Lower leg skin (tissue), 4 donors: ENCODE results near the gene GASK1A. TPM values are rescaled to one million over a fixed set of nuclear protein-coding genes. Genes with fewer than 3 reads are reported as not detected.

Experiments
- DNase-seq, 2 donors: peaks; one replicate each; pipeline ENCODE4 v3.0.0-alpha.2; 2019; ENCODE audit warnings: low spot score in 2 of 2
- H3K4me3 ChIP-seq: fragments of 200-600 bp; sonication (generic); 2 replicates; pipeline ENCODE4 v1.5.1; 2017; ENCODE audit warnings: mild to moderate bottlenecking, low read depth; ENCODE audit not compliant: poor library complexity, severe bottlenecking
- POLR2A ChIP-seq, 2 donors: fragments of 450-650 bp; IDR thresholded peaks; one replicate each; pipeline ENCODE4 v1.6.1; 2016 to 2017; ENCODE audit warnings: antibody characterized with exemption in 2 of 2, mild to moderate bottlenecking in 1 of 2, moderate library complexity in 1 of 2
- WGBS, 2 donors: methylation state at CpG; one replicate each; pipeline ENCODE4 v1.1.5; 2018; 5-methylcytosine and 5-hydroxymethylcytosine counted together
- intact Hi-C: fragments of 100-400 bp; cut with DNase I; formaldehyde crosslinking; loops from one replicate; pipeline ENCODE4 v1.15.0; 2023; ENCODE audit warnings: low total_unique reads
- total RNA-seq, 4 donors: library from RNA; depleted of rRNA; stranded (reverse); fragments of >200 nt; gene quantifications; one replicate each; pipeline ENCODE4 v1.1.0, GENCODE V29; 2016
- TF ChIP-seq, protein P1 (sequence below), 3 donors: fragments of 450-650 bp; IDR thresholded peaks; one replicate each; pipeline ENCODE4 v1.5.1; 2016; ENCODE audit warnings: antibody characterized with exemption in 3 of 3, mild to moderate bottlenecking in 3 of 3, moderate library complexity in 2 of 3

Gene GASK1A
- total RNA-seq, 4 donors from 2014 or later = 1.4 to 5.6 (median 3.3) TPM

DNA sequence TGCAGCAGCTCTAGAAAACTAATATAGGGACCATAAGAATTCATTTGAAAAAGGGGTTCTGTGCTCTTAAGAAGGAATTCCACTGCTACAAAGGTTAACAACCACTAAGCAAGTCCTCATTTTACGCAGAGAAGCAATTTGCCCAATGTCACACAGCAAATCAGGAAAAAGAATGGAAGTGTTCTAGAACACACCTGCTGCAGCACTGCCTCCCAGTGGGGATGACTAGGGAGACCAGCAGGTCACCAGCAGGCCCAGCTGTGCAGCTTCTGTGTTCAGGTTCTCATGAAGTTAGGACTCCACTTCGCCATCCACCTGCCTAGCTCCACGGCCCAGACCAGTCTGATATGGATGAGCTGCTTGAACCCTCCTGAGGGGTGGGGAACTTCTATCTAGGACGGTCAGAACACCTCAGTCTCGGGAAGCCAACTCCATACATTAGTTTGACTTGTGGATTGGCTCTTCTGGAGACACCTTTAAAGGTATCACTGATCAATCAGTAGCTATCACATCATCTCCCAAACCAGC is 108.2 kb downstream of the GASK1A start:
- TF ChIP-seq, protein P1, sequence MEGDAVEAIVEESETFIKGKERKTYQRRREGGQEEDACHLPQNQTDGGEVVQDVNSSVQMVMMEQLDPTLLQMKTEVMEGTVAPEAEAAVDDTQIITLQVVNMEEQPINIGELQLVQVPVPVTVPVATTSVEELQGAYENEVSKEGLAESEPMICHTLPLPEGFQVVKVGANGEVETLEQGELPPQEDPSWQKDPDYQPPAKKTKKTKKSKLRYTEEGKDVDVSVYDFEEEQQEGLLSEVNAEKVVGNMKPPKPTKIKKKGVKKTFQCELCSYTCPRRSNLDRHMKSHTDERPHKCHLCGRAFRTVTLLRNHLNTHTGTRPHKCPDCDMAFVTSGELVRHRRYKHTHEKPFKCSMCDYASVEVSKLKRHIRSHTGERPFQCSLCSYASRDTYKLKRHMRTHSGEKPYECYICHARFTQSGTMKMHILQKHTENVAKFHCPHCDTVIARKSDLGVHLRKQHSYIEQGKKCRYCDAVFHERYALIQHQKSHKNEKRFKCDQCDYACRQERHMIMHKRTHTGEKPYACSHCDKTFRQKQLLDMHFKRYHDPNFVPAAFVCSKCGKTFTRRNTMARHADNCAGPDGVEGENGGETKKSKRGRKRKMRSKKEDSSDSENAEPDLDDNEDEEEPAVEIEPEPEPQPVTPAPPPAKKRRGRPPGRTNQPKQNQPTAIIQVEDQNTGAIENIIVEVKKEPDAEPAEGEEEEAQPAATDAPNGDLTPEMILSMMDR (IDR thresholded peaks at IDR 0.05) = no peak
- TF ChIP-seq POLR2A (IDR thresholded peaks at IDR 0.05) = no peak
- WGBS, 2 donors = 94 to 98% methylated on average over 5 of the region's 5 CpGs

DNA sequence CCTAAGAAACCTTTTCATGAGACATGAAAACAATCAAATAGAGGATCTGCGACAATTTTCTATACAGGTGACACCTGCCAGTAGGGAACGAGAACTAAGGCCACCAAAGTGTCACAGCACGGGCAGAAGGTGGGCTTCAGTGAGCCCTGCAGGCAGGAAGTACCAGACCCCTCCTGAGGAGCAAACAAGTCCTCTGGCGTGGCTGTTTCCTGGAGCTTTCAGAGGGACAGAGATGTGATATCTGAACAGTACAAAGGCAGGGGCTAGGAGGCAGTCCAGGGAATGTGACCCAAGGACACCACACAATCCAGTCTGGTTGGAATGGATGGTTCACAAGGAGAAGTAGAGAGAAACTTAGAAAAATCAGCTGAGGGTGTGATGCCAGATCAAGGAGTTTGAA is 110.0 kb downstream of the GASK1A start:
- TF ChIP-seq, protein P1 (IDR thresholded peaks at IDR 0.05) = no peak
- no peak for TF ChIP-seq POLR2A (IDR thresholded peaks at IDR 0.05)
- 97 to 98% methylated on average over 4 of the region's 4 CpGs for WGBS, 2 donors
- H3K4me3 ChIP-seq = no peak overlapping the region
- no peak for DNase-seq
- intact Hi-C loops = no loop called here

More for the DNA sequence above, 108.2 kb downstream of the GASK1A start:
- intact Hi-C loops = no loop called here
- no peak overlapping the region for H3K4me3 ChIP-seq
- no peak for DNase-seq

DNA sequence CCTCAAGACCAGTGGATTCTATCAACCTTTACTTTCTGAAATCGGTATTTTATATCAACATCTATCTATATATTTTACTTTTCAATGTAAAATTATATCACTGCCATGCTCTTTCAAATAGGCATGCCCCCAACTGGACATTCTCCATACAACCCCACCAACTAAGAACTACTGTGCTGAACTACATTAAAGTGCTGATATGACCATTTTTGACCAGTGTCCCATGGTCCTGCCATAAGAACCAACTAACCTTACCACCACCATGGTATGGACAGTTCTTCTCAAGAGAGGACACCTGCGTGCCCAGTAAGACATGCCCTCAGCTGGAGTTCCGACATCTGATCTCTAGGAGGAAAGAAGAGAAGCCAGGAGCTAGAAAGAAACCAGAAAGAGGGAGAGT is 111.1 kb downstream of the GASK1A start:
- intact Hi-C loops = no loop called here
- TF ChIP-seq, protein P1 (IDR thresholded peaks at IDR 0.05) = no peak
- no peak for TF ChIP-seq POLR2A (IDR thresholded peaks at IDR 0.05)
- 94 to 99% methylated on average over 3 of the region's 3 CpGs for WGBS, 2 donors
- no peak for DNase-seq
- H3K4me3 ChIP-seq = no peak overlapping the region

DNA sequence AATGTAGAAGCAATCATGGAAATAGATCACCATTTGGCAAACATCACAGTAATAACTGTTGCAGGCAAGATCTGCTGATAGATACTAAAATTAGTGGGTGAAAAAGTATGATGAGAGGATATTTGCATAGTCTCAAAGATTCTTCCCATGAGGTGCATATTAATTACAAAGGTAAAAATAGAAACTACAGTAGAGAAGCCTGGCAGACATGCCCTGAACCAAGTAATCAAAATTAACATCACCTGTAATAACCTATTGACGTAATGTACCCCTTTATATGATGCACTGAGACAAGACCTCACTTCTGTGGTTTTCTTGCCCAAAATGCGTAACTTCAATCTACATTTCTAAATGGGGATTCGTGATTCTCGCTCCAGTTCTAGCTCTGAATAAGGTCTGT is 112.4 kb downstream of the GASK1A start:
- no peak overlapping the region for H3K4me3 ChIP-seq
- 95 to 97% methylated on average over 4 of the region's 4 CpGs for WGBS, 2 donors
- no peak for DNase-seq
- intact Hi-C loops = no loop called here
- no peak for TF ChIP-seq POLR2A (IDR thresholded peaks at IDR 0.05)
- TF ChIP-seq, protein P1 (IDR thresholded peaks at IDR 0.05) = no peak

DNA sequence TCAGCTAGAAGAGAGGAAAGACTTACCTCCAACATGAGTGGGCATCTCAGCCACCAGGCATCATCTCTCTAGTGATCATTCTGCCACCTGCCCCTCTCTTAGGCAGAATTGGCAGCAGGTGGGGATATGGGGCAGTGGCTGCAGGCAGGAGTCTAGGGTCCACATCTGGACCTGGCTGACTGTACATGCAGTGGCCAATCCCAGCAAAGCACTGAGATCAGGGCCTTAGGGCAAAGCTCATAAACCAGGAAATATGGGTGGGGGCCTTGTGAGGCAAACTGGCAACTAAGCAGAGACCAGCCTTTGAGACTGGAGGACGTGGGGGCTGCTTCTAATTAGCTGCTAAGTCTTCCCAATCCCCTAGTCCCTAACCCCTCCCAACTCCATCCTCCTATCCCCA is 113.9 kb downstream of the GASK1A start:
- 60 to 62% methylated on average over 1 of the region's 1 CpG for WGBS, 2 donors
- intact Hi-C loops = no loop called here
- no peak for TF ChIP-seq POLR2A (IDR thresholded peaks at IDR 0.05)
- TF ChIP-seq, protein P1 (IDR thresholded peaks at IDR 0.05) = no peak
- DNase-seq = no peak
- H3K4me3 ChIP-seq = no peak overlapping the region

DNA sequence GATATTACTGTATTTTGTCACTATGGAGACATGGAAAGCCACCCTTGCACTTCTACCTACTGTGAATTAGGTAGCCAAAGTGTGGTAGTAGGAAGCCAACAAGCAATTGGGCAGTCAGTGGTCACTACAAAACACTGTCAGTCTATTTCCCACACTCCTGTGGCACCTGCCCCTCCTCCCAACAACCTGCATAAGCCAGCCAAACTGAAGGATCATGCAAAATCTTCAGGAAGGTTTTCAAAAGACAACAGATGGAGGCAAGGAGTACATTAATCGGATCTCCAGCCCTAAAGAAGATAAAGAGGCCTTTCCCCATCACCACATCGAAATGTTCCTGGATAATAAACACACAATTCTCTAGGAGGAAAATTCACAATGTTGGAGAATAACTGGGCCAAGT is 114.9 kb downstream of the GASK1A start:
- TF ChIP-seq, protein P1 (IDR thresholded peaks at IDR 0.05) = no peak
- no peak for TF ChIP-seq POLR2A (IDR thresholded peaks at IDR 0.05)
- H3K4me3 ChIP-seq = no peak overlapping the region
- 83 to 89% methylated on average over 2 of the region's 2 CpGs for WGBS, 2 donors
- no peak for DNase-seq
- intact Hi-C loops = no loop called here
